ENCODE measurements around the gene PRSS33. TPM values are rescaled to one million over a fixed set of nuclear protein-coding genes. Genes with fewer than 3 reads are reported as not detected.

The PRSS33 gene
- total and polyA plus RNA-seq, 2 of the 8 experiments (the other 6 are each of a cell fraction or from before 2014, with no cell fraction given): 0.09 TPM; not detected in 1

- TF ChIP-seq ATF2 (IDR thresholded peaks at IDR 0.05; ENCODE audit: low read length) (no peak), RAD21 (IDR thresholded peaks at IDR 0.05 in 1 of 2, conservative IDR thresholded peaks at IDR 0.05 in 1 of 2; ENCODE audit: low read depth in 2 of 2, low read length in 2 of 2) (no peak), SIN3A (conservative IDR thresholded peaks at IDR 0.05 in 1 of 2, IDR thresholded peaks at IDR 0.05 in 1 of 2; ENCODE audit: low read depth in 1 of 2, low read length in 2 of 2) (0 out of 4 replicates have a peak, but pooled peaks of 1 of the 2 experiments have one; percentile 33), TAF1 (IDR thresholded peaks at IDR 0.05; ENCODE audit: low read depth, low read length) (peak; percentile 93), POLR2A (IDR thresholded peaks at IDR 0.05; ENCODE audit: control extremely low read depth in 1 of 2, low read depth in 2 of 2, low read length in 2 of 2) (peak; percentile 72 to 86; a peak in 2 of 3 replicates), SIX5 (IDR thresholded peaks at IDR 0.05; ENCODE audit: low read depth, low read length) (no peak), SP2 (IDR thresholded peaks at IDR 0.05; ENCODE audit: low read length) (no peak), SIRT6 (IDR thresholded peaks at IDR 0.05; ENCODE audit: low read length) (no peak), CREB1 (IDR thresholded peaks at IDR 0.05) (no peak), ASH2L (IDR thresholded peaks at IDR 0.05; ENCODE audit: low read length) (peak; percentile 31), YY1 (IDR thresholded peaks at IDR 0.05; ENCODE audit: low read depth, low read length) (peak; percentile 98), KDM5A (IDR thresholded peaks at IDR 0.05; ENCODE audit: low read length) (no peak), EP300 (IDR thresholded peaks at IDR 0.05; ENCODE audit: borderline replicate concordance in 1 of 2, low read depth in 2 of 2, low read length in 2 of 2) (peak in 1 of 2 experiments; percentile 31; a peak in 1 of 3 replicates), CEBPB (IDR thresholded peaks at IDR 0.05; ENCODE audit: low read depth, low read length) (no peak), EZH2 (IDR thresholded peaks at IDR 0.05; ENCODE audit: low read depth, low read length, severe bottlenecking) (no peak), KDM4A (IDR thresholded peaks at IDR 0.05; ENCODE audit: low read depth, low read length, severe bottlenecking) (peak; percentile 49), RXRA (IDR thresholded peaks at IDR 0.05; ENCODE audit: insufficient read depth, low read depth, low read length) (no peak)
These were observed 10.0 kb downstream of the PRSS33 start, which contains the start of gene ELOB (continued) for GRCh38 chr16:2777231-2777902.
